Measurements from ENCODE around the gene CCNC.

- no peak for TF ChIP-seq CTCF (conservative IDR thresholded peaks at IDR 0.05)
- TF ChIP-seq ZFX (IDR thresholded peaks at IDR 0.05), result no peak
Measured at GRCh38 chr6:99521633-99522151, 46.8 kb downstream of the CCNC start.

Measured in C4-2B (cell line).